Keratinocyte (primary cell): ENCODE data around the gene HELQ.

ENCODE experiments used
- CTCF ChIP-seq, 3 experiments: IDR thresholded peaks in 1 of 3; conservative IDR thresholded peaks in 1 of 3; optimal IDR thresholded peaks in 1 of 3; 2 replicates in 2 of 3; 3 replicates in 1 of 3; pipeline versions ENCODE3 to v1.5.1; 2011; ENCODE audit warnings: low read length in 3 of 3, mild to moderate bottlenecking in 3 of 3, moderate library complexity in 2 of 3, control low read depth in 1 of 3, inconsistent platforms in 1 of 3; ENCODE audit not compliant: insufficient read depth in 2 of 3; ENCODE audit errors: extremely low read depth in 1 of 3
- EZH2 ChIP-seq: IDR thresholded peaks from one replicate; pipeline ENCODE4 v1.6.1; 2012; ENCODE audit warnings: inconsistent platforms, mild to moderate bottlenecking, low read length, moderate library complexity

GRCh38 chr4:83388313-83388676, 67.3 kb downstream of the HELQ start:
- no peak for TF ChIP-seq CTCF (optimal IDR thresholded peaks at IDR 0.05 in 1 of 3, IDR thresholded peaks at IDR 0.05 in 1 of 3, conservative IDR thresholded peaks at IDR 0.05 in 1 of 3; ENCODE audit: extremely low read depth in 1 of 3, insufficient read depth in 2 of 3, low read length in 3 of 3)
- no peak for TF ChIP-seq EZH2
